NB4 (cell line): ENCODE results near the gene ADCY3.

Source experiments
- DNase-seq: peaks from one replicate; pipeline ENCODE4 v3.0.0; 2010; ENCODE audit warnings: low read depth
- H3K4me3 ChIP-seq: one replicate; pipeline ENCODE4 v1.5.1; 2011; ENCODE audit warnings: mild to moderate bottlenecking, low read depth, low read length, moderate library complexity
- CTCF ChIP-seq: IDR thresholded peaks from one replicate; pipeline ENCODE4 v1.5.1; 2012; ENCODE audit warnings: low read depth, low read length
- MYC ChIP-seq: IDR thresholded peaks from 2 replicates; pipeline ENCODE4 v1.6.1; 2011; ENCODE audit warnings: low read depth, low read length
- POLR2A ChIP-seq: IDR thresholded peaks from 2 replicates; pipeline ENCODE4 v1.6.1; 2011; ENCODE audit warnings: mild to moderate bottlenecking; ENCODE audit not compliant: insufficient read length; ENCODE audit errors: extremely low read depth
- TF ChIP-seq, protein P1 (sequence below): IDR thresholded peaks from 2 replicates; pipeline ENCODE4 v1.6.1; 2011; ENCODE audit warnings: low read depth, low read length

The ADCY3 gene

GRCh38 chr2:24871852-24872333, 48.1 kb downstream of the ADCY3 start:
- H3K4me3 ChIP-seq, result no peak overlapping the region
- no peak for DNase-seq
- TF ChIP-seq CTCF (no peak), MYC (no peak), POLR2A (no peak)
- TF ChIP-seq, protein P1, sequence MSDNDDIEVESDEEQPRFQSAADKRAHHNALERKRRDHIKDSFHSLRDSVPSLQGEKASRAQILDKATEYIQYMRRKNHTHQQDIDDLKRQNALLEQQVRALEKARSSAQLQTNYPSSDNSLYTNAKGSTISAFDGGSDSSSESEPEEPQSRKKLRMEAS, result no peak

GRCh38 chr2:24870891-24871705, 48.9 kb downstream of the ADCY3 start:
- peak; percentile 28 for DNase-seq
- H3K4me3 ChIP-seq, result no peak overlapping the region
- TF ChIP-seq, protein P1, result no peak
- no peak for TF ChIP-seq MYC
- no peak for TF ChIP-seq POLR2A
- no peak for TF ChIP-seq CTCF

DNA sequence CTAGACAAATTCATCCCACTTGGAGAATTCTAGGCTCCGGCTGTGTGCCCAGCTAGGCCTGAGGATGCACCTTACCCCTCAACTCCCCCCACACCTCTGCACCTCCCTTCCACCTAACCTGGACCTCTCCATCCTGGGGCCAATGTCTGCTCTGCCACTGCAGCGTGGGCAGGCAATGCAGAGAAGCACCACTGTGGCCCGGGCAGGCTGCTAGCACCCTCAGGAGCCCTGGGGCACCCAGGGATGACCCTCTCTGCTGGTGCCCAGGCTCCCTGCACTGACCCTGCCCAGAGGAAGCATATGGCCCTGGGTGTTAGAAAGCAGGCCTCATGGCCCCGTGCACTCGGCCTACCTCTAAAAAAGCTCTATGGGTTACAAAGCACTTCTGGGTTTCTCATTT, 49.6 kb downstream of the ADCY3 start:
- DNase-seq, result no peak
- no peak for TF ChIP-seq MYC
- TF ChIP-seq, protein P1, result no peak
- H3K4me3 ChIP-seq, result no peak overlapping the region

- no peak for TF ChIP-seq POLR2A
- TF ChIP-seq CTCF, result no peak
- TF ChIP-seq, protein P1, result no peak
- TF ChIP-seq MYC, result no peak
- no peak for DNase-seq
- no peak overlapping the region for H3K4me3 ChIP-seq
Observed at GRCh38 chr2:24866946-24867345, 53.1 kb downstream of the ADCY3 start.

DNA sequence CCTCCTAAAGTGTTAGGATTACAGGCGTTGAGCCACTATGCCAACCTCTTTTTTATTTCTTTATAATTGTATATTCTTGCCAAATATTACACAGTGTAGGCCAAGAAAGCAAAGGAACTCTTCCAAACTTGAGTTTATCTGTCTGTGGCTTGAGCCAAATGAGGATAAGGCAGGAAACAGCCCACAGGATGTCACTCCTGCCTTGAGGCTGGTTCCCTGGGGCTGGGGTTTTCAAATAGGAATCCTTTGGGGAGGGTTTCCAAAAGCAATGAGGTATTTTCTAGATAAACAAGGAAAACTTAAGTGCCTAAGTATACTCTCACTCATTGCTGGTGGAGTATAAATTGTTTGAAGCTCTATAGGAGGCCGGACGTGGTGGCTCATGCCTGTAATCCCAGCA, 56.4 kb downstream of the ADCY3 start:
- no peak for DNase-seq
- no peak overlapping the region for H3K4me3 ChIP-seq
- no peak for TF ChIP-seq CTCF
- TF ChIP-seq, protein P1, result no peak
- no peak for TF ChIP-seq POLR2A
- TF ChIP-seq MYC, result no peak

- no peak for TF ChIP-seq POLR2A
- TF ChIP-seq, protein P1, result no peak
- no peak for TF ChIP-seq MYC
- no peak for TF ChIP-seq CTCF
- H3K4me3 ChIP-seq, result no peak overlapping the region
- DNase-seq, result no peak
Observed at GRCh38 chr2:24861500-24861899, 58.5 kb downstream of the ADCY3 start.
